Upper lobe of right lung (tissue), 1 donor: ENCODE data around the gene CCNQ. TPM values are rescaled to one million over a fixed set of nuclear protein-coding genes. Genes with fewer than 3 reads are reported as not detected.

Source experiments
- ATAC-seq: fragments of 200-7000 bp; cut with Tn5 transposase; one replicate; pipeline ENCODE4 v1.9.1; 2020; ENCODE audit warnings: mild to moderate bottlenecking, moderate library complexity
- DNase-seq: peaks from one replicate; pipeline ENCODE4 v3.0.0-alpha.2; 2020
- H3K27ac ChIP-seq: fragments of 200-600 bp; one replicate; pipeline ENCODE4 v1.8.0; 2022
- H3K27me3 ChIP-seq: fragments of 200-600 bp; one replicate; pipeline ENCODE4 v1.8.0; 2022; ENCODE audit warnings: mild to moderate bottlenecking
- H3K36me3 ChIP-seq: fragments of 200-600 bp; one replicate; pipeline ENCODE4 v1.8.0; 2022
- H3K4me1 ChIP-seq: fragments of 200-600 bp; one replicate; pipeline ENCODE4 v1.8.0; 2022
- H3K4me3 ChIP-seq: fragments of 200-600 bp; one replicate; pipeline ENCODE4 v1.8.0; 2022; ENCODE audit warnings: mild to moderate bottlenecking
- H3K9me3 ChIP-seq: fragments of 200-600 bp; one replicate; pipeline ENCODE4 v1.8.0; 2022
- intact Hi-C: fragments of 100-400 bp; cut with DNase I; formaldehyde crosslinking; loops from one replicate; pipeline ENCODE4 v1.11.0; 2022
- total RNA-seq: library from RNA; stranded (reverse); fragmentation: NEBNext Ultra II Directional; extraction: Animal tissue kit (Norgen Biotek cat#: 25700); gene quantifications from one replicate; pipeline ENCODE4 v1.2.1, GENCODE V29; 2021
- TF ChIP-seq, protein P1 (sequence below): fragments of 200-600 bp; IDR thresholded peaks from one replicate; pipeline ENCODE4 v1.8.0; 2022; ENCODE audit warnings: antibody characterized with exemption
- donor health status: DM: no; HTN: yes; CAD: no; lungs with severe emphysema.

Gene CCNQ
- total RNA-seq, 1 donor from 2014 or later: 18.9 TPM

DNA sequence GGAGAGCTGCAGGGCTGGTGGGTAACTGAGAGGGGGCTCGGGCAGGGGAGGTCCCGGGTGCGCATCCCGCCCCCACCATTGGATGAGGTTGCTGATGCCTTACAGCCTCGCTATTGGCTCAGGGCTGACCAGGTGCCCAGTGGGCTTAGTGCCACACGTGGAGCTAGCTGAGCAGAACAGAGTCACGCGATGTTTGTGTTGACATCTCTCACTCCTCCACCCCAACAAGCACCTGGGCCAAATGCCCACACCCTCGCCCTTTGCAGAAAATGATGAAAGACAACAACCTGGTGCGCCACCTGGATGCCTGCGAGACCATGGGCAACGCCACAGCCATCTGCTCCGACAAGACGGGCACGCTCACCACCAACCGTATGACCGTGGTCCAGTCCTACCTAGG lies 49.7 kb downstream of the CCNQ start:
- no peaks in the 10 kb centered on the region for H3K36me3 ChIP-seq
- H3K4me1 ChIP-seq: no peaks in the 10 kb centered on the region
- DNase-seq (no peak), ATAC-seq (no peak)
- intact Hi-C loops: no loop called here
- H3K9me3 ChIP-seq: no peaks in the 10 kb centered on the region
- H3K27me3 ChIP-seq: no peaks in the 10 kb centered on the region
- no peak overlapping the region for H3K27ac ChIP-seq
- H3K4me3 ChIP-seq: no peak overlapping the region
- TF ChIP-seq, protein P1, sequence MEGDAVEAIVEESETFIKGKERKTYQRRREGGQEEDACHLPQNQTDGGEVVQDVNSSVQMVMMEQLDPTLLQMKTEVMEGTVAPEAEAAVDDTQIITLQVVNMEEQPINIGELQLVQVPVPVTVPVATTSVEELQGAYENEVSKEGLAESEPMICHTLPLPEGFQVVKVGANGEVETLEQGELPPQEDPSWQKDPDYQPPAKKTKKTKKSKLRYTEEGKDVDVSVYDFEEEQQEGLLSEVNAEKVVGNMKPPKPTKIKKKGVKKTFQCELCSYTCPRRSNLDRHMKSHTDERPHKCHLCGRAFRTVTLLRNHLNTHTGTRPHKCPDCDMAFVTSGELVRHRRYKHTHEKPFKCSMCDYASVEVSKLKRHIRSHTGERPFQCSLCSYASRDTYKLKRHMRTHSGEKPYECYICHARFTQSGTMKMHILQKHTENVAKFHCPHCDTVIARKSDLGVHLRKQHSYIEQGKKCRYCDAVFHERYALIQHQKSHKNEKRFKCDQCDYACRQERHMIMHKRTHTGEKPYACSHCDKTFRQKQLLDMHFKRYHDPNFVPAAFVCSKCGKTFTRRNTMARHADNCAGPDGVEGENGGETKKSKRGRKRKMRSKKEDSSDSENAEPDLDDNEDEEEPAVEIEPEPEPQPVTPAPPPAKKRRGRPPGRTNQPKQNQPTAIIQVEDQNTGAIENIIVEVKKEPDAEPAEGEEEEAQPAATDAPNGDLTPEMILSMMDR: no peak

DNA sequence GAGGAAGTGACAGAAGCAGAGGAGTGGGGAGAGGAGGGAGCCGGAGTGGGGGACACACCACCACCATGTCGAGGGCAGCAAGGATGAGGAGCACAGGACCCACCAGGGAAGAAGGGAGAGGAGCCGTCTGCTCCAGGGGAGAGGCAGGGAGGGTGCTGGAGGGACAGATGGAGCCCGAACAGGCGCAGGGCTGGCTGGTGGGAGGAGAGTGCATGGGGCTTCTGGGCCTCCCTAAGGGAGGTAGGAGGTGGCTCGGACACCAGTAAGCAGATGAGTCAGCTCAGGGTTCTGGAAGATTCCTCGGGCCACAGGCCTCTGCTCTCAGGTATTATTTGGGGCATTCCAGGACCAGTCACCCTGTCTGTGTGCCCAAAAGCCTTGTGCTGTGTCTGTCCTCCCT lies 51.7 kb downstream of the CCNQ start:
- intact Hi-C loops: no loop called here
- H3K4me1 ChIP-seq: no peaks in the 10 kb centered on the region

DNA sequence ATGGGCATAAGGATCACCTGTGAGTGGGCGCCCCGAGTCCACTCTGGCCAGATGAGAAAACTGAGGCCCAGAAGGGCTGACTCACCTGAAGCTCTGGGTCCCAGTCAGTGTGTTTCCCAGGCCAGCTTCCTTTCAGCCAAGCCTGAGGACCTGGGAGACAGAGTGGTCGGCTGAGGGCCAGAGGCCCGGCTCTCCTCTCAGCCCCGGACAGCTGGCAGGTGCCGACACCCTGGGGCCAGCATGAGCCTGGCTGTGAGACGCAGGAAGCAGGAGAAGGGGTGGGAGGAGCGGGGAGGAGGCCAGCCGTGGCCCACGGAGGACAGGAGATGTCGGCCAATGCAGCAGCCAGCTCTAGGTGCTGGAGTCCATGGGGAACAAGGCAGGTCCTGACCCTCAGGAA lies 52.6 kb downstream of the CCNQ start:
- no peaks in the 10 kb centered on the region for H3K27me3 ChIP-seq
- TF ChIP-seq, protein P1: no peak
- no peak for DNase-seq

More for the DNA sequence above, 51.7 kb downstream of the CCNQ start:
- DNase-seq: no peak
- Histone ChIP-seq H3K27ac (no peak overlapping the region), H3K9me3 (no peaks in the 10 kb centered on the region), H3K4me3 (no peak overlapping the region), H3K36me3 (no peaks in the 10 kb centered on the region), H3K27me3 (no peaks in the 10 kb centered on the region)
- ATAC-seq: no peak
- TF ChIP-seq, protein P1: no peak

DNA sequence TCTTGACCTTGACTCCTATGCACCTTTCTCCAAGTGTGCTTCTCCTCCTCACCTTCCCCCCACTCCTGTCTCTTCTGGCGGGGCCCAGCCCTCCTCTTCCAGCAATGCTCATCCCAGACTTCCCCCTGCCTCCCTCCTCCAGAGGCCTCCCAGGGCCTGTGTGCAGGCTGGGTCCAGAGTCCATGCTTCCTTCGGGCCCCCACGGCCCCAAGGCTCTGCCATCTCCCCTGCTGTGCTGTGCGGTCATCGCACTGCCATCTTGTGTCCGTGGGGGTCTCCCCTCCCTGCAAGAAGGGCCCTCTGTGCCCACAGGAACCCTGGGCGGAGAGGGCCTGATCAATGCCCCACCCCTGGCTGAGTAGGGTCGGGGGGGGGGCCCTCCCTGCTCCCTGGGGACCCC lies 54.2 kb downstream of the CCNQ start:
- ATAC-seq: no peak
- intact Hi-C loops: no loop called here

More for the DNA sequence above, 52.6 kb downstream of the CCNQ start:
- Histone ChIP-seq H3K36me3 (no peaks in the 10 kb centered on the region), H3K4me1 (no peaks in the 10 kb centered on the region), H3K27ac (no peak overlapping the region), H3K4me3 (no peak overlapping the region), H3K9me3 (no peaks in the 10 kb centered on the region)
- intact Hi-C loops: no loop called here
- no peak for ATAC-seq

DNA sequence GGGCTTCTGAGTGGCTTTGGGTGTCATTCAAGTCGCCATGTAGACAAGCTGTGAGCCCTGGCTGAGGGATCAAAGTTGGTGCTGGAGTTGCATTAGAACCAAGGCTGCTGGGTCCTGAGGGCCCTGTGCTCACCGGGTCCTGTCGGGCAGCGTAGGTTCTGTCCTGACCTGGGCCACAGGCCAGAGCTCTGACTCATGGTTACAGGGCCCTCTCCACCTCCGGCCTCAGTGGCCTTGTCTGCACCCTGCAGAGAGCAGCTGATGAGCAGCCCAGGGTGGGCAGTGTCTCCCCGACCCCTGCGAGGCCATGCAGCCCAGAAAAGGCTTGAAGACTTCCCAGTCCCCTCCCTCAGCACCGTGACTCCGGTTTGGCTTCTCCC lies 59.0 kb downstream of the CCNQ start:
- Histone ChIP-seq H3K4me1 (no peaks in the 10 kb centered on the region), H3K27me3 (no peaks in the 10 kb centered on the region), H3K36me3 (no peaks in the 10 kb centered on the region), H3K9me3 (no peaks in the 10 kb centered on the region), H3K27ac (no peak overlapping the region), H3K4me3 (no peak overlapping the region)
- TF ChIP-seq, protein P1: no peak
- intact Hi-C loops: no loop called here
- DNase-seq (no peak), ATAC-seq (no peak)

More for the DNA sequence above, 54.2 kb downstream of the CCNQ start:
- H3K4me3 ChIP-seq: no peak overlapping the region
- no peaks in the 10 kb centered on the region for H3K36me3 ChIP-seq
- no peak for DNase-seq
- H3K4me1 ChIP-seq: no peaks in the 10 kb centered on the region
- H3K9me3 ChIP-seq: no peaks in the 10 kb centered on the region
- H3K27ac ChIP-seq: no peak overlapping the region
- H3K27me3 ChIP-seq: no peaks in the 10 kb centered on the region
- TF ChIP-seq, protein P1: no peak
